Vein endothelial cell (primary cell): ENCODE measurements around the gene TMEM14C. TPM values are rescaled to one million over a fixed set of nuclear protein-coding genes. Genes with fewer than 3 reads are reported as not detected.

ENCODE experiments used
- small RNA-seq: library from RNA; depleted of rRNA; stranded (forward); fragments of <200 nt; gene quantifications from one replicate; pipeline ENCODE3, GENCODE V24; 2012
- total RNA-seq: library from RNA; depleted of rRNA; stranded (reverse); fragments of >200 nt; gene quantifications from 2 replicates; pipeline ENCODE4 v1.2.3, GENCODE V29; 2012

TMEM14C gene
- 87.8 and 103 TPM in 2 replicates for total RNA-seq

DNA sequence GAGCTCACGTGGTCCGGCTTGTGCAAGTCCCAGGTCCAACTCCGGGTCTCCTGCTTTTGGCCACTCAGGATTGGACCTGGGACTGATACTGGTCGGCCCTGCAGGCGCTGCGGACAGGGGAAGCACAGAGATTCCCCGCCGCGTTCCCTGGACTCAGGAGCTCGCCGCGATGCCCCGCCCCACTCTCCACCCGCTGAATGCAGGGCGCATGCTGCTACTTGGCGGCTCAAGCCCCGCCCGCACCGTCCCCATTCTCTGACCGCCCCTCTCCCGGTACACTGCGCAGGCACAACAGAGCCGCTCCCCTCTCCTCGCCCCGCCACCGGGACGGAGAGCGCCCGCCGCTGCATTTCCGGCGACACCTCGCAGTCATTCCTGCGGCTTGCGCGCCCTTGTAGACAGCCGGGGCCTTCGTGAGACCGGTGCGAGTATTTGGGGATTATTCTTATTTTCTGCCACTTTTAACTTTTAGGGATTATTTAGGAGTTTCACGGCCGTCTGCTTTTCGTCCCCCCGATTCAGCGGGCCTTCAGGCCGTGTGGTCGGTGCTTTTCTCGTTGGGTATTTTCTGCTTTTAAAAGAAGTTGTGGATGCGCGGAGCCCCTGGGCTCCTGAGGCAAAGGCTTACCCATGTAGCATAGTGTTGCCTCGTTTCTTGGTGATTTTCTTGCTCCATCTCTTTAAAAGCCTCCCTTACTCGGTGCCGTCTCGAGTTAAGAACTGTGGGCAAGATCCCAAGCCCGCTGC is at the start of gene TMEM14C:
TSS of gene TMEM14C (plus strand) at position 251 of the 747 bp plus-strand sequence. CDS start 1,544 bp downstream, outside the sequence.

DNA sequence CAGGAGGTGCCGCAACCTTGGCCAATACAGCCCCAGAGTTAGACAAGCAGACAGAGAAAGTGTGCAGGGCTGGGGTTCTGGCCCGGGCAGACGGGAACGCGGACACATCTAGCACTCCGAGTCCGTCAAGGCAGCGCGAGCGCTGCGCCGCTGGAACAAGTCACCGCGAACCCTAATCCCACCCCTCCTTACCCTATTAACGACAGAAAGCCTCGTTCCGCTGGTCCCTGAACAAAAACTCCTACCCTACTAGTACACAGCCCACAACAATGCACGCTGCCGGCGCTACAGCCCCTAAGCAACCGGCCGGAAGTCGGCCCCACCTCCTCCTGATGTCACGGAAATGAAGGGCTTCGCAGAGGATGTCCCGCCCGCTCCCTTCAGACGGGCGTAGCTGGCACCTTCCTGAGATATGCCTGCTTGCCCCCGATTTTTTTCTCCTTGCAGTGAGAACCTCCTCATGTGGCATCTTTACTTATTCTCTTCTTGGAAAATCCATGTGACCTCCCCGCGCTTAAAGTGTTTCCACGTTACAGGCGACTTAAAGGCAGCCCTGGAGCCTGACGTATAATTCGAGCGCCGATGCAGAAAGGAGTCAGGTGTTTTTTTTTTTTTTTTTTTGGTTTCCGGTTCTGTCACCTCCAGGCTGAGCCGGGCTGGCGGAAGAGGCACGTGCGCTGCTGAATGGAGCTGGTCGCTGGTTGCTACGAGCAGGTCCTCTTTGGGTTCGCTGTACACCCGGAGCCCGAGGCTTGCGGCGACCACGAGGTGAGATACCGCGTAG is 28.4 kb upstream of the TMEM14C start, which contains the start of the genes C6orf52 and PAK1IP1:
TSS of gene C6orf52 (minus strand) at position 315 of the 784 bp plus-strand sequence. CDS start 7,066 bp downstream, outside the sequence.
TSS of gene PAK1IP1 (plus strand) at position 671 of the 784 bp plus-strand sequence. CDS start at position 685, 14 bp downstream.

DNA sequence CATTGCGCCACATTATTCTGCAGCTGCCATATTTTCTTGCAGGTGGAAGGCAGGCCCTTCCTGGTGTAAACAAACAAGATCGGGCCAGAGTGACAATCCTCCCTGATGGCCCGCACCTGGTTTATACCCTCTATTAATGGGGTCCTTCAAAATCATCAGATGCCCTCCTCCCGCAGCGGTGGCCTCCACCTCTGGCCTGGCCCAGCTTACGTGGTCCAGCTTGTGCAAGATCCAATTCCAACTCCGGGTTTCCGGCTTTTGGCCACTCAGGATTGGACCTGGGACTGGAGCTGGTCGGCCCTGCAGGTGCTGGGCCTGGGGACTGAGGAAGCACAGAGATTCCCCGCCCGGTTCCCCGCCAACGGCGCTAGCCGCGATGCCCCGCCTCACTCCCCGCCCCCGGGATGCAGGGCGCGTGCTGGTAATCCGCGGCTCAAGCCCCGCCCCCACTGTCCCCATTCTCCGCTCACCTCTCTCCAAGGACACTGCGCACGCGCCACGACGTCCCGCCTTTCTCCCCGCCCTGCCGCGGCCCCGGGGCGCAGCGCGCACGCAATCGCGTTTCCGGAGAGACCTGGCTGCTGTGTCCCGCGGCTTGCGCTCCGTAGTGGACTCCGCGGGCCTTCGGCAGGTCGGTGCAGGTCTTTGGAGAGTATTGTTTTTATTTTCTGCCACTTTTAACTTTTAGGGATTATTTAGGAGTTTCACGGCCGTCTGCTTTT is 24.5 kb downstream of the TMEM14C start, which contains the start of gene TMEM14B:
TSS of gene TMEM14B (plus strand) at position 555 of the 722 bp plus-strand sequence. CDS start 1,441 bp downstream, outside the sequence.

Small RNAs within 50 kb of the gene (small RNA-seq; reads per million reads assigned to genes)
- gene RF00019 = not detected
- not detected for gene RNA5SP203

Other genes starting within 250 kb of the TMEM14C start
- gene GCNT2, start 201.7 kb upstream of the TMEM14C start, total RNA-seq = 18.9 and 26.3 TPM in 2 replicates
- not detected in 2 replicates for gene C6orf52, start 28.5 kb upstream of the TMEM14C start, total RNA-seq
- gene PAK1IP1, start 28.1 kb upstream of the TMEM14C start, total RNA-seq = 20.3 and 22.0 TPM in 2 replicates
- gene TMEM14B, start 24.7 kb downstream of the TMEM14C start, total RNA-seq = 56.1 and 65.7 TPM in 2 replicates
- gene MAK, start 115.5 kb downstream of the TMEM14C start, total RNA-seq = under 0.01 TPM in 2 replicates
- gene GCM2, start 159.0 kb downstream of the TMEM14C start, total RNA-seq = not detected in 2 replicates
- not detected in 2 replicates for gene SYCP2L, start 164.0 kb downstream of the TMEM14C start, total RNA-seq